ENCODE data around the gene WNT9A.

WNT9A gene

DNA sequence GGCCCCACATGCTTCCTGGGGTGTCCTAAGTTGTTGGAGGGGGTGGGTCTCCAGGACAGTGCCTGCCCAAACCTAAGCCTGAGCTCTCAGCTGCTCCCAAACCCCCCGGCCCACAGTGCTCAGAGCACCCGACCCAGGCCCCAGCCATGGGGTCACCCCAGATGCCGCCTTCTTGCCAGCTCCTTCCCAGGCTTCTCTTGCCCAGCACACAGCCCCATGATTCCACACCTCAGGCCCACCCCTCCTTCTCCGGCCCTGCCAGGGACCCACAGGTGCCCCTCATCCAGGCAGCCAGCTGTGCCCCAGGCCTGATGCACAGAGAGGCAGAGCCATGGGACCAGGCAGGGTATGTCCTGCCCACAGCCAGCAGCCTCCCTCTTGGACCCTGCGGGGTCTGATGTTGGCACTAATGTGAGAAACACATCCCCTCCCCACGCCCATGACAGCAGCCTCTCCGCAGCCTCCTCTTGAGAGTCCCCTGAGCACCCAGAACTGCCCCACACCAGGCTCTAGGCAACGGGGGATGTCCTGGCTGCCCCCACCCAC, 4.9 kb downstream of the WNT9A start:
- H3K4me3 ChIP-seq (ENCODE audit: low read length), result no peak overlapping the region
- no peak overlapping the region for H3K4me2 ChIP-seq (ENCODE audit: low read length)
- H3K79me2 ChIP-seq (ENCODE audit: control insufficient read depth, low read length), result no peaks in the 10 kb centered on the region
- no peak overlapping the region for H3K27ac ChIP-seq (ENCODE audit: low read depth, low read length)
- no peak for TF ChIP-seq EZH2phosphoT487 (IDR thresholded peaks at IDR 0.05; ENCODE audit: borderline replicate concordance, low read length)
- no peaks in the 10 kb centered on the region for H3K9me2 ChIP-seq (replicated peaks; ENCODE audit: control insufficient read depth, low read length)
- no peaks in the 10 kb centered on the region for H3K27me3 ChIP-seq (ENCODE audit: control insufficient read depth, low read length)
- H3K36me3 ChIP-seq (ENCODE audit: control insufficient read depth, low read length), result no peaks in the 10 kb centered on the region
- no peaks in the 10 kb centered on the region for H3K9me3 ChIP-seq (ENCODE audit: control insufficient read depth, insufficient read depth, low read length)
- H4K20me1 ChIP-seq (ENCODE audit: control insufficient read depth, insufficient read depth, low read depth, low read length), result no peaks in the 10 kb centered on the region
- H3F3A ChIP-seq (ENCODE audit: control insufficient read depth, insufficient read depth), result no peaks in the 10 kb centered on the region
- no peaks in the 10 kb centered on the region for H3K4me1 ChIP-seq (ENCODE audit: control insufficient read depth, low read length)

DNA sequence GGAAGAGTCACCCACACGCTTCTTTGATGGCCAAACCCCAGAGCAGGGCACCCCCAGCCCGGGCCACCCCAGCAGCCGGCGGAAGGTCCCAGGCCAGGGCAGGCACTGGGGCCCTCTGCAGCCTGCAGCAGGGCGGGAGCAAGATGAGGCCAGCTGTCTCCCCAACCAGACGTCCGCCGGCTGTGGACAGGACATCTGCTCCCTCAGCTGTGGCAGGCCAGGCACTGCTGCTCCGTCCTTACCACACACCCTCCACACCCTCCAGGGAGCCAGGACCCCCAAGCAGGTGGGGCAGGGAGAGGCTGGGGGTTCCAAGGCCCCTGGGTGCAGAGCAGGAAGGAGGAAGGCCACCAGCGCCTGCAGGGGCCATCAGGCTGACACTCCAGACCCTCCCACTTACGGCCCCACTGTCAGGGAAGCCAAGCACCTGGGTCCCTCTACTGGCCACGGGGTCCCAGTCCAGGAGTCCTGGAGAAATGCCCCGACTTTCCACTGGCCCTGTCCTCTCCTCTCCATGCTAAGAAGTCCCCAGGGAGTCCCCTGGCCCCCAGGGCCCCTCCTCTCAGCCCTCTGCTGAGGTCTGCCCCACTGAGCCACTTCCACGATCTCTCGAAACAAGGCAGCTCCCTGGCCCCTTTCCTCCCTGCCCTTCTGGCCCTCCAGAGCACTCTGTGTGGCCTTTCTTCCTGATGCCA, 5.6 kb downstream of the WNT9A start:
- Histone ChIP-seq H3K4me3 (ENCODE audit: low read length) (no peak overlapping the region), H4K20me1 (ENCODE audit: control insufficient read depth, insufficient read depth, low read depth, low read length) (no peaks in the 10 kb centered on the region), H3K4me2 (ENCODE audit: low read length) (no peak overlapping the region), H3K27ac (ENCODE audit: low read depth, low read length) (no peak overlapping the region), H3K9me2 (replicated peaks; ENCODE audit: control insufficient read depth, low read length) (no peaks in the 10 kb centered on the region), H3F3A (ENCODE audit: control insufficient read depth, insufficient read depth) (no peaks in the 10 kb centered on the region), H3K9me3 (ENCODE audit: control insufficient read depth, insufficient read depth, low read length) (no peaks in the 10 kb centered on the region), H3K4me1 (ENCODE audit: control insufficient read depth, low read length) (no peaks in the 10 kb centered on the region), H3K79me2 (ENCODE audit: control insufficient read depth, low read length) (no peaks in the 10 kb centered on the region), H3K27me3 (ENCODE audit: control insufficient read depth, low read length) (0 out of 2 replicates have a peak, but pooled peaks cover under 1% of the 10 kb centered on the region), H3K36me3 (ENCODE audit: control insufficient read depth, low read length) (no peaks in the 10 kb centered on the region)
- no peak for TF ChIP-seq EZH2phosphoT487 (IDR thresholded peaks at IDR 0.05; ENCODE audit: borderline replicate concordance, low read length)
- TF ChIP-seq, protein P1, sequence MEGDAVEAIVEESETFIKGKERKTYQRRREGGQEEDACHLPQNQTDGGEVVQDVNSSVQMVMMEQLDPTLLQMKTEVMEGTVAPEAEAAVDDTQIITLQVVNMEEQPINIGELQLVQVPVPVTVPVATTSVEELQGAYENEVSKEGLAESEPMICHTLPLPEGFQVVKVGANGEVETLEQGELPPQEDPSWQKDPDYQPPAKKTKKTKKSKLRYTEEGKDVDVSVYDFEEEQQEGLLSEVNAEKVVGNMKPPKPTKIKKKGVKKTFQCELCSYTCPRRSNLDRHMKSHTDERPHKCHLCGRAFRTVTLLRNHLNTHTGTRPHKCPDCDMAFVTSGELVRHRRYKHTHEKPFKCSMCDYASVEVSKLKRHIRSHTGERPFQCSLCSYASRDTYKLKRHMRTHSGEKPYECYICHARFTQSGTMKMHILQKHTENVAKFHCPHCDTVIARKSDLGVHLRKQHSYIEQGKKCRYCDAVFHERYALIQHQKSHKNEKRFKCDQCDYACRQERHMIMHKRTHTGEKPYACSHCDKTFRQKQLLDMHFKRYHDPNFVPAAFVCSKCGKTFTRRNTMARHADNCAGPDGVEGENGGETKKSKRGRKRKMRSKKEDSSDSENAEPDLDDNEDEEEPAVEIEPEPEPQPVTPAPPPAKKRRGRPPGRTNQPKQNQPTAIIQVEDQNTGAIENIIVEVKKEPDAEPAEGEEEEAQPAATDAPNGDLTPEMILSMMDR (IDR thresholded peaks at IDR 0.05; ENCODE audit: low read depth, low read length, poor library complexity, severe bottlenecking), result no peak

DNA sequence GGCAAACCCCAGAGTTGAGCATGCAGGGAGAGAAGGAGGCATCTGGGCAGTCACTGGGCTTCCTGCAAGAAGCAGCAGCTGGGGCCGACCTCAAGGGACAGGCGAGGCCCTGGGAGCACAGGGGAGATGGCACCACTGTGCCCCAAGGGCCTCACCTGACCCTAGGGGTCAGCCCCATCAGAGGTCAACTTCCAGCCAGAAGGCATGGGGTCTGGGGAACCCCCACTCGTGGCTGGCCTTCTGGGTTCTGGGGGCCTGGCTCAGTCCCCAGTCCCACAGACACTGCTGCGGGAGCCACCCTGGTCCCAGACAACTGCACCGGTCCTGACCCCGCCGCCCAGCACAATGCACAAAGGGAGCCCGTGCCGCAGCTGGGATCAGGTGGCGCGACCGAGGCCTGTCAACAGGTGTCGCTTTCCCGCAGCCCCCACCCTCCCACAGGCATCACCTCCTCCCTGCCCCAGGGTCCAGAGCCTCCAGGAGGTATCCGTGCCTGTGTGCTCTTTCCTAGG, 6.2 kb downstream of the WNT9A start:
- H4K20me1 ChIP-seq (ENCODE audit: control insufficient read depth, insufficient read depth, low read depth, low read length), result no peaks in the 10 kb centered on the region
- no peak overlapping the region for H3K27ac ChIP-seq (ENCODE audit: low read depth, low read length)
- no peak overlapping the region for H3K4me3 ChIP-seq (ENCODE audit: low read length)
- TF ChIP-seq, protein P1 (IDR thresholded peaks at IDR 0.05; ENCODE audit: low read depth, low read length, poor library complexity, severe bottlenecking), result no peak
- TF ChIP-seq EZH2phosphoT487 (IDR thresholded peaks at IDR 0.05; ENCODE audit: borderline replicate concordance, low read length), result no peak
- H3K9me2 ChIP-seq (replicated peaks; ENCODE audit: control insufficient read depth, low read length), result no peaks in the 10 kb centered on the region
- H3K79me2 ChIP-seq (ENCODE audit: control insufficient read depth, low read length), result no peaks in the 10 kb centered on the region
- no peaks in the 10 kb centered on the region for H3F3A ChIP-seq (ENCODE audit: control insufficient read depth, insufficient read depth)
- H3K4me2 ChIP-seq (ENCODE audit: low read length), result no peak overlapping the region
- no peaks in the 10 kb centered on the region for H3K36me3 ChIP-seq (ENCODE audit: control insufficient read depth, low read length)
- H3K4me1 ChIP-seq (ENCODE audit: control insufficient read depth, low read length), result no peaks in the 10 kb centered on the region
- H3K9me3 ChIP-seq (ENCODE audit: control insufficient read depth, insufficient read depth, low read length), result no peaks in the 10 kb centered on the region
- 0 out of 2 replicates have a peak, but pooled peaks cover 3% of the 10 kb centered on the region for H3K27me3 ChIP-seq (ENCODE audit: control insufficient read depth, low read length)

DNA sequence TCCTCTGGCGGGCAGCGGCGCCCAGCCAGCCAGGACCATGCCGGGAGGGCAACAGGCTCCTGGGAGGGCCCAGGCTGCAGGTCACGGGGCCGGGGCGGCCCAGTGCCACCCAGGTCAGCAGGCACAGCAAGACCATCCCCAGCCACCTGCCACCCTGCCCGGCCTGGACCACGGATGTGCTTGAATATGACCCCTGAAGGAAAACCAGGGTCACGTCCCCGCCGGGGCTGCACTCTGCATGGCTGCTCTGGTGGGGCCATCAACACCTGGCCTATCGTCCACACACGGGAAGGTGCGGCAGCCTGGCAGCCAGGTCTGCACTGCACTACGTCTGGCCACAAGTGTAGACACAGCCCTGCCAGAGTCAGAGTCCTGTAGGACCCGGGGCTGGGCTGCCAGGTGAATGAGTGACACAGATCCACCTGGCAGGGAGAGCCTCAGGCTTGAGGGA, 6.9 kb downstream of the WNT9A start:
- Histone ChIP-seq H4K20me1 (ENCODE audit: control insufficient read depth, insufficient read depth, low read depth, low read length) (no peaks in the 10 kb centered on the region), H3F3A (ENCODE audit: control insufficient read depth, insufficient read depth) (no peaks in the 10 kb centered on the region), H3K36me3 (ENCODE audit: control insufficient read depth, low read length) (no peaks in the 10 kb centered on the region), H3K27me3 (ENCODE audit: control insufficient read depth, low read length) (peaks cover 3% of the 10 kb centered on the region; the same call in 1 of the 2 replicates), H3K4me3 (ENCODE audit: low read length) (no peak overlapping the region), H3K9me2 (replicated peaks; ENCODE audit: control insufficient read depth, low read length) (no peaks in the 10 kb centered on the region), H3K9me3 (ENCODE audit: control insufficient read depth, insufficient read depth, low read length) (no peaks in the 10 kb centered on the region), H3K4me1 (ENCODE audit: control insufficient read depth, low read length) (no peaks in the 10 kb centered on the region), H3K79me2 (ENCODE audit: control insufficient read depth, low read length) (no peaks in the 10 kb centered on the region), H3K27ac (ENCODE audit: low read depth, low read length) (no peak overlapping the region), H3K4me2 (ENCODE audit: low read length) (no peak overlapping the region)
- TF ChIP-seq, protein P1 (IDR thresholded peaks at IDR 0.05; ENCODE audit: low read depth, low read length, poor library complexity, severe bottlenecking), result no peak
